Neural cell (in vitro differentiated cells): Measurements from ENCODE around the gene CLSTN2. TPM values are rescaled to one million over a fixed set of nuclear protein-coding genes. Genes with fewer than 3 reads are reported as not detected.

Source experiments
- H2AFZ ChIP-seq: fragments of 200-600, 300-800 bp; sonication (generic), shearing (Covaris generic); 2 replicates; pipeline ENCODE4 v1.6.0; 2014; ENCODE audit warnings: low read depth, mild to moderate bottlenecking, antibody characterized with exemption, low read length, moderate library complexity
- H3F3A ChIP-seq: fragments of 200-600 bp; shearing (Covaris generic); 2 replicates; pipeline ENCODE4 v1.6.1; 2016; ENCODE audit warnings: mild to moderate bottlenecking, moderate library complexity, mixed read lengths, antibody characterized with exemption, low read length; ENCODE audit not compliant: insufficient read depth, poor library complexity, severe bottlenecking
- H3K27ac ChIP-seq: fragments of 200-600, 300-800 bp; sonication (generic), shearing (Covaris generic); 2 replicates; pipeline ENCODE4 v1.5.1; 2014; ENCODE audit warnings: mild to moderate bottlenecking, low read length, moderate library complexity
- H3K27me3 ChIP-seq: fragments of 300-800, 200-600 bp; sonication (generic), shearing (Covaris generic); 2 replicates; pipeline ENCODE4 v1.6.0; 2014; ENCODE audit warnings: mild to moderate bottlenecking, low read depth, low read length, moderate library complexity; ENCODE audit not compliant: insufficient read depth
- H3K36me3 ChIP-seq: fragments of 300-800, 200-600 bp; sonication (generic), shearing (Covaris generic); 2 replicates; pipeline ENCODE4 v1.5.1; 2014; ENCODE audit warnings: mild to moderate bottlenecking, antibody characterized with exemption, low read length, moderate library complexity; ENCODE audit not compliant: insufficient read depth
- H3K4me2 ChIP-seq: fragments of 300-800, 200-600 bp; sonication (generic), shearing (Covaris generic); 2 replicates; pipeline ENCODE4 v1.6.0; 2014; ENCODE audit warnings: mild to moderate bottlenecking, low read length
- H3K4me3 ChIP-seq: fragments of 300-800, 200-600 bp; sonication (generic), shearing (Covaris generic); 2 replicates; pipeline ENCODE4 v1.5.1; 2014; ENCODE audit warnings: mild to moderate bottlenecking, low read length, moderate library complexity
- H3K79me2 ChIP-seq: fragments of 200-600 bp; shearing (Covaris generic); replicated peaks from 2 replicates; pipeline ENCODE4 v1.6.0; 2014; ENCODE audit warnings: mild to moderate bottlenecking, low read length, moderate library complexity; ENCODE audit not compliant: insufficient read depth
- H3K9ac ChIP-seq: fragments of 300-800, 200-600 bp; sonication (generic), shearing (Covaris generic); 2 replicates; pipeline ENCODE4 v1.6.1; 2016; ENCODE audit warnings: mild to moderate bottlenecking, low read length, mixed read lengths
- H3K9me2 ChIP-seq: fragments of 200-600 bp; shearing (Covaris generic); 2 replicates; pipeline ENCODE4 v1.6.1; 2016; ENCODE audit warnings: mild to moderate bottlenecking, low read length, mixed read lengths; ENCODE audit not compliant: insufficient read depth
- H3K9me3 ChIP-seq: fragments of 200-600, 300-800 bp; sonication (generic), shearing (Covaris generic); 2 replicates; pipeline ENCODE4 v1.6.1; 2016; ENCODE audit warnings: mild to moderate bottlenecking, mixed run types, low read length, moderate library complexity, mixed read lengths
- H4K20me1 ChIP-seq: fragments of 200-600 bp; shearing (Covaris generic); 2 replicates; pipeline ENCODE4 v1.6.1; 2016; ENCODE audit warnings: mild to moderate bottlenecking, mixed run types; ENCODE audit not compliant: insufficient read depth
- EP300 ChIP-seq: fragments of 450-650 bp; conservative IDR thresholded peaks from 2 replicates; pipeline ENCODE4 v1.6.1; 2014; ENCODE audit warnings: antibody characterized with exemption, mild to moderate bottlenecking, moderate library complexity; ENCODE audit not compliant: poor library complexity, severe bottlenecking
- EZH2 ChIP-seq: fragments of 200-600, 300-800 bp; shearing (Covaris generic), sonication (generic); IDR thresholded peaks from 2 replicates; pipeline ENCODE4 v1.6.1; 2014; ENCODE audit warnings: antibody characterized with exemption, low read length, borderline replicate concordance, mild to moderate bottlenecking; ENCODE audit not compliant: insufficient read depth, poor library complexity, severe bottlenecking
- MXI1 ChIP-seq: fragments of 450-650 bp; conservative IDR thresholded peaks from 2 replicates; pipeline ENCODE4 v1.6.1; 2014; ENCODE audit warnings: antibody characterized with exemption, mild to moderate bottlenecking; ENCODE audit not compliant: poor library complexity, severe bottlenecking
- POLR2AphosphoS5 ChIP-seq: IDR thresholded peaks from 2 replicates; pipeline ENCODE4 v1.6.1; 2012
- RAD21 ChIP-seq: fragments of 450-650 bp; conservative IDR thresholded peaks from 2 replicates; pipeline ENCODE4 v1.6.1; 2014; ENCODE audit warnings: antibody characterized with exemption, mild to moderate bottlenecking, moderate library complexity
- REST ChIP-seq: IDR thresholded peaks from 2 replicates; pipeline ENCODE4 v1.6.1; 2012; ENCODE audit warnings: borderline replicate concordance
- SMC3 ChIP-seq: fragments of 450-650 bp; conservative IDR thresholded peaks from 2 replicates; pipeline ENCODE4 v1.6.1; 2014; ENCODE audit warnings: antibody characterized with exemption, mild to moderate bottlenecking, moderate library complexity; ENCODE audit not compliant: poor library complexity
- TAF1 ChIP-seq: IDR thresholded peaks from 2 replicates; pipeline ENCODE4 v1.6.1; 2012; ENCODE audit warnings: low read depth
- polyA plus RNA-seq: library from polyadenylated mRNA; depleted of rRNA; stranded (reverse); fragments of >200 nt; gene quantifications from 2 replicates; pipeline ENCODE4 v1.2.3, GENCODE V29; 2014
- TF ChIP-seq, protein P1 (sequence below): fragments of 450-650 bp; IDR thresholded peaks from 2 replicates; pipeline ENCODE4 v1.5.1; 2014; ENCODE audit warnings: antibody characterized with exemption, mild to moderate bottlenecking, moderate library complexity; ENCODE audit not compliant: poor library complexity, severe bottlenecking

The CLSTN2 gene
- polyA plus RNA-seq, 1 donor from 2014 or later, result 10.7 TPM

- H3K79me2 ChIP-seq, result no peaks in the 10 kb centered on the region
- H3K27ac ChIP-seq, result no peak overlapping the region
- no peaks in the 10 kb centered on the region for H3K27me3 ChIP-seq
- H3K4me2 ChIP-seq, result no peak overlapping the region
- H3K9me2 ChIP-seq, result no peaks in the 10 kb centered on the region
- no peaks in the 10 kb centered on the region for H3K36me3 ChIP-seq
- no peaks in the 10 kb centered on the region for H3F3A ChIP-seq
- H3K4me3 ChIP-seq, result no peak overlapping the region
- no peak overlapping the region for H3K9ac ChIP-seq
- no peaks in the 10 kb centered on the region for H4K20me1 ChIP-seq
- TF ChIP-seq SMC3 (no peak), RAD21 (no peak), TAF1 (no peak)
- TF ChIP-seq, protein P1, sequence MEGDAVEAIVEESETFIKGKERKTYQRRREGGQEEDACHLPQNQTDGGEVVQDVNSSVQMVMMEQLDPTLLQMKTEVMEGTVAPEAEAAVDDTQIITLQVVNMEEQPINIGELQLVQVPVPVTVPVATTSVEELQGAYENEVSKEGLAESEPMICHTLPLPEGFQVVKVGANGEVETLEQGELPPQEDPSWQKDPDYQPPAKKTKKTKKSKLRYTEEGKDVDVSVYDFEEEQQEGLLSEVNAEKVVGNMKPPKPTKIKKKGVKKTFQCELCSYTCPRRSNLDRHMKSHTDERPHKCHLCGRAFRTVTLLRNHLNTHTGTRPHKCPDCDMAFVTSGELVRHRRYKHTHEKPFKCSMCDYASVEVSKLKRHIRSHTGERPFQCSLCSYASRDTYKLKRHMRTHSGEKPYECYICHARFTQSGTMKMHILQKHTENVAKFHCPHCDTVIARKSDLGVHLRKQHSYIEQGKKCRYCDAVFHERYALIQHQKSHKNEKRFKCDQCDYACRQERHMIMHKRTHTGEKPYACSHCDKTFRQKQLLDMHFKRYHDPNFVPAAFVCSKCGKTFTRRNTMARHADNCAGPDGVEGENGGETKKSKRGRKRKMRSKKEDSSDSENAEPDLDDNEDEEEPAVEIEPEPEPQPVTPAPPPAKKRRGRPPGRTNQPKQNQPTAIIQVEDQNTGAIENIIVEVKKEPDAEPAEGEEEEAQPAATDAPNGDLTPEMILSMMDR, result no peak
- no peaks in the 10 kb centered on the region for H3K9me3 ChIP-seq
- no peak overlapping the region for H2AFZ ChIP-seq
Observed at GRCh38 chr3:140343211-140344081, 408.5 kb downstream of the CLSTN2 start.

DNA sequence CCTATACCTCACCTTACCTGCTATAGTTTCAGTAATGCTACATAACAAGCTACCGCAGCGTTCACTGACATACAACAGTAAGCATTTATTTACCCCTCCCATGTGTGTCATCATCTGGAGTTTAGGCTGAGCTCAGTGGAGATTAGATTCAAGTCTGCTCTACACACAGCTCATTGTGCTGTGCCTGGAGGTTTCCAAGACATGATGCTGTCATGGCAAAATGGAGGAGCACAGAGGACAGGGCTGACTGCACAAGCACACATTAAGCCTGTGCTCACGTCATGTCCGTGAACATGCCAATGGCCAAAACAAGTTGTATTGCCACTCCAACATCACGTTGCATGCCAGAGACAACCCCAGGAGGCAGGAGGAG is 409.1 kb downstream of the CLSTN2 start:
- H3K9me2 ChIP-seq, result no peaks in the 10 kb centered on the region
- no peaks in the 10 kb centered on the region for H3K9me3 ChIP-seq
- H2AFZ ChIP-seq, result no peak overlapping the region
- H3F3A ChIP-seq, result no peaks in the 10 kb centered on the region
- no peaks in the 10 kb centered on the region for H4K20me1 ChIP-seq
- H3K79me2 ChIP-seq, result no peaks in the 10 kb centered on the region
- H3K36me3 ChIP-seq, result no peaks in the 10 kb centered on the region
- no peak overlapping the region for H3K4me2 ChIP-seq
- no peaks in the 10 kb centered on the region for H3K27me3 ChIP-seq
- H3K27ac ChIP-seq, result no peak overlapping the region
- TF ChIP-seq SMC3, result no peak
- TF ChIP-seq, protein P1, result no peak
- no peak for TF ChIP-seq MXI1
- TF ChIP-seq TAF1, result no peak
- TF ChIP-seq REST, result no peak
- TF ChIP-seq EZH2, result no peak
- no peak for TF ChIP-seq RAD21
- no peak for TF ChIP-seq POLR2AphosphoS5
- no peak for TF ChIP-seq EP300
- H3K9ac ChIP-seq, result no peak overlapping the region
- no peak overlapping the region for H3K4me3 ChIP-seq
